IMR-90 (cell line): ENCODE data around the gene WDFY2. TPM values are rescaled to one million over a fixed set of nuclear protein-coding genes. Genes with fewer than 3 reads are reported as not detected.
"Not testable (repeated sequence)": the region's sequence is repeated elsewhere in the genome, so short reads cannot be mapped to it uniquely, and the experiment has no call there.

Experiments used
- ATAC-seq: fragments of 200-7000 bp; cut with Tn5 transposase; 2 replicates; pipeline ENCODE4 v1.9.1; 2020; ENCODE audit warnings: low read depth, mild to moderate bottlenecking, moderate library complexity
- BruUV-seq: library from RNA; stranded (reverse); fragments of 400-500 nt; replicated peaks from 2 replicates; lab custom pipeline; 2021; lab: Mats Ljungman, UMichigan
- CTCF ChIA-PET: fragments of 300-600 bp; formaldehyde crosslinking; extraction: SDS; loops from one replicate; lab custom pipeline; 2021; ENCODE audit warnings: antibody characterized with exemption; lab: Yijun Ruan, JAX
- POLR2A ChIA-PET: fragments of 300-600 bp; sonication (Branson Sonifier 250); formaldehyde crosslinking; loops from one replicate; lab custom pipeline; 2022; ENCODE audit warnings: antibody characterized with exemption; ENCODE audit not compliant: unreplicated experiment; lab: Charles Lee
- DNase-seq: peaks from one replicate; pipeline ENCODE4 v3.0.0; 2013
- H2AFZ ChIP-seq: replicated peaks from 2 replicates; pipeline ENCODE3; 2013; ENCODE audit warnings: low read length, mild to moderate bottlenecking; ENCODE audit not compliant: poor library complexity
- H2AK5ac ChIP-seq: 2 replicates; pipeline ENCODE4 v1.6.1; 2013; ENCODE audit warnings: low read depth, low read length, inconsistent platforms
- H2AK9ac ChIP-seq: replicated peaks from 2 replicates; pipeline ENCODE3; 2013; ENCODE audit warnings: mild to moderate bottlenecking, low read depth, low read length, moderate library complexity; ENCODE audit not compliant: poor library complexity
- H2BK120ac ChIP-seq: 2 replicates; pipeline ENCODE4 v1.6.1; 2013; ENCODE audit warnings: low read depth, low read length, inconsistent platforms
- H2BK15ac ChIP-seq: 3 replicates; pipeline ENCODE4 v1.6.1; 2013; ENCODE audit warnings: low read depth, low read length, inconsistent platforms
- H2BK20ac ChIP-seq: 2 replicates; pipeline ENCODE4 v1.6.1; 2013; ENCODE audit warnings: low read depth, mild to moderate bottlenecking, inconsistent platforms, low read length, moderate library complexity
- H2BK5ac ChIP-seq: 2 replicates; pipeline ENCODE4 v1.6.1; 2013; ENCODE audit warnings: mild to moderate bottlenecking, low read depth, low read length, inconsistent platforms; ENCODE audit not compliant: poor library complexity, severe bottlenecking
- H3K14ac ChIP-seq: replicated peaks from 2 replicates; pipeline ENCODE4 v1.6.1; 2013; ENCODE audit warnings: low read depth, low read length, inconsistent platforms
- H3K18ac ChIP-seq: 2 replicates; pipeline ENCODE4 v1.6.1; 2013; ENCODE audit warnings: low read depth, low read length, control low read depth
- H3K23ac ChIP-seq: 2 replicates; pipeline ENCODE4 v1.6.1; 2013; ENCODE audit warnings: low read depth, low read length, inconsistent platforms
- H3K27ac ChIP-seq: 2 replicates; pipeline ENCODE4 v1.5.1; 2013; ENCODE audit warnings: mild to moderate bottlenecking, control low read depth, low read length; ENCODE audit not compliant: insufficient read depth
- H3K27me3 ChIP-seq: 2 replicates; pipeline ENCODE4 v1.6.1; 2013; ENCODE audit warnings: low read length; ENCODE audit not compliant: control insufficient read depth, insufficient read depth
- H3K36me3 ChIP-seq: 2 replicates; pipeline ENCODE4 v1.6.1; 2013; ENCODE audit warnings: low read length, mixed read lengths; ENCODE audit not compliant: control insufficient read depth, insufficient read depth
- H3K4ac ChIP-seq: 2 replicates; pipeline ENCODE4 v1.6.1; 2013; ENCODE audit warnings: low read depth, low read length, inconsistent platforms
- H3K4me1 ChIP-seq: 2 replicates; pipeline ENCODE4 v1.6.1; 2013; ENCODE audit warnings: low read length, mixed read lengths; ENCODE audit not compliant: control insufficient read depth, insufficient read depth
- H3K4me2 ChIP-seq: 2 replicates; pipeline ENCODE4 v1.6.1; 2013; ENCODE audit warnings: low read depth, mild to moderate bottlenecking, control low read depth, low read length, moderate library complexity
- H3K4me3 ChIP-seq: 2 replicates; pipeline ENCODE4 v1.5.1; 2013; ENCODE audit warnings: low read depth, mild to moderate bottlenecking, control low read depth, low read length, moderate library complexity; ENCODE audit not compliant: insufficient read depth
- H3K56ac ChIP-seq: 2 replicates; pipeline ENCODE4 v1.6.1; 2013; ENCODE audit warnings: low read length, inconsistent platforms; ENCODE audit not compliant: insufficient read depth; ENCODE audit errors: extremely low read depth
- H3K79me1 ChIP-seq, 2 experiments: 2 replicates each; pipeline ENCODE4 v1.6.1; 2013; ENCODE audit warnings: low read length in 2 of 2, inconsistent platforms in 1 of 2, low read depth in 1 of 2
- H3K9ac ChIP-seq: 2 replicates; pipeline ENCODE4 v1.6.1; 2013; ENCODE audit warnings: low read depth, low read length, control low read depth
- H3K9me1 ChIP-seq: 2 replicates; pipeline ENCODE4 v1.6.1; 2013; ENCODE audit warnings: low read length, inconsistent platforms; ENCODE audit not compliant: insufficient read depth
- H3K9me3 ChIP-seq: 2 replicates; pipeline ENCODE4 v1.6.1; 2013; ENCODE audit warnings: low read length; ENCODE audit not compliant: control insufficient read depth, insufficient read depth
- H4K20me1 ChIP-seq: 2 replicates; pipeline ENCODE4 v1.6.1; 2013; ENCODE audit warnings: low read length, inconsistent platforms; ENCODE audit not compliant: insufficient read depth
- H4K5ac ChIP-seq: 2 replicates; pipeline ENCODE4 v1.6.1; 2013; ENCODE audit warnings: mild to moderate bottlenecking, low read depth, low read length, control low read depth
- H4K8ac ChIP-seq, 2 experiments: 2 replicates each; pipeline ENCODE4 v1.6.1; 2013; ENCODE audit warnings: low read depth in 2 of 2, low read length in 2 of 2, control low read depth in 1 of 2, inconsistent platforms in 1 of 2
- H4K91ac ChIP-seq: 2 replicates; pipeline ENCODE4 v1.6.1; 2013; ENCODE audit warnings: low read depth, low read length, inconsistent platforms; ENCODE audit not compliant: insufficient read depth
- WGBS, 2 experiments: methylation state at CpG; one replicate each; pipeline versions ENCODE4 v1.1.5 to v1.1.7; 2013; ENCODE audit warnings: missing lambda C conversion rate in 2 of 2; ENCODE audit not compliant: insufficient read length in 1 of 2; ENCODE audit errors: extremely low coverage in 2 of 2; 5-methylcytosine and 5-hydroxymethylcytosine counted together
- dilution Hi-C: fragments of 300-500 bp; cut with HindIII; formaldehyde crosslinking; loops from one replicate; pipeline ENCODE4 v1.14.3; 2018; ENCODE audit warnings: low sequenced_read_pairs; ENCODE audit not compliant: unreplicated experiment
- in situ Hi-C: fragments of 300-500 bp; cut with MboI; formaldehyde crosslinking; loops from 3 replicates; pipeline ENCODE4 v1.14.3; 2019; ENCODE audit warnings: low sequenced_read_pairs, inconsistent platforms, mixed read lengths
- intact Hi-C: fragments of 100-400 bp; cut with micrococcal nuclease; formaldehyde crosslinking; loops from 2 replicates; pipeline ENCODE4 v1.10.0; 2022
- polyA plus RNA-seq, 3 experiments: library from polyadenylated mRNA; depleted of rRNA; stranded (reverse); fragments of >200 nt; gene quantifications; 2 replicates each; pipeline ENCODE4 v1.2.3, GENCODE V29; 2012; ENCODE audit warnings: low replicate concordance in 1 of 3
- total RNA-seq: library from RNA; depleted of rRNA; stranded (reverse); fragments of >200 nt; gene quantifications from 2 replicates; pipeline ENCODE4 v1.2.3, GENCODE V29; 2012

Gene WDFY2
- total and polyA plus RNA-seq, 2 of the 4 experiments (the other 2 are of a cell fraction), result 4.3 to 5.4 TPM

DNA sequence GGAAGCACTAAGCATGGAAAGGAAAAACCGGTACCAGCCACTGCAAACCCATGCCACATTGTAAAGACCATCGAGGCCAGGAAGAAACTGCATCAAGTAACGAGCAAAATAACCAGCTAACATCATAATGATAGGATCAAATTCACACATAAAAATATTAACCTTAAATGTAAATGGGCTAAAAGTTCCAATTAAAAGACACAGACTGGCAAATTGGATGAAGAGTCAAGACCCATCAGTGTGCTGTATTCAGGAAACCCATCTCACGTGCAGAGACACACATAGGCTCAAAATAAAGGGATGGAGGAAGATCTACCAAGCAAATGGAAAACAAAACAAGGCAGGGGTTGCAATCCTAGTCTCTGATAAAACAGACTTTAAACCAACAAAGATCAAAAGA lies 15.3 kb upstream of the WDFY2 start:
- H3K14ac ChIP-seq, H4K20me1 ChIP-seq, H2BK120ac ChIP-seq, H3K9me1 ChIP-seq, H2BK15ac ChIP-seq, H4K8ac ChIP-seq, DNase-seq, dilution Hi-C loops, H3K4ac ChIP-seq, H2BK5ac ChIP-seq, H3K18ac ChIP-seq, H3K27ac ChIP-seq, CTCF ChIA-PET, H3K4me1 ChIP-seq, H4K91ac ChIP-seq, H3K56ac ChIP-seq, H3K27me3 ChIP-seq, H2BK20ac ChIP-seq, H4K5ac ChIP-seq, BruUV-seq, H3K36me3 ChIP-seq, H2AFZ ChIP-seq, H3K4me3 ChIP-seq, ATAC-seq, in situ Hi-C loops, POLR2A ChIA-PET, H3K9ac ChIP-seq, H3K4me2 ChIP-seq, H2AK5ac ChIP-seq, H3K23ac ChIP-seq, H3K9me3 ChIP-seq, H3K79me1 ChIP-seq, H2AK9ac ChIP-seq, intact Hi-C loops: not testable (repeated sequence)
- no CpG with 5 or more reads among the region's 4 CpGs for WGBS, 2 experiments
